GM23338 (cell line): ENCODE results near the gene ANXA6.

ENCODE experiments used
- POLR2AphosphoS5 ChIP-seq: IDR thresholded peaks from 2 replicates; pipeline ENCODE4 v1.6.1; 2016; ENCODE audit warnings: antibody characterized with exemption, low read depth
- TF ChIP-seq, protein P1 (sequence below), 2 experiments: fragments of 200-600 bp in 1 of 2; sonication (generic) in 1 of 2; conservative IDR thresholded peaks; 2 replicates each; pipeline versions ENCODE4 v1.5.1 to v1.6.1; 2016 to 2017; ENCODE audit warnings: antibody characterized with exemption in 2 of 2, low read depth in 2 of 2, mild to moderate bottlenecking in 2 of 2, moderate library complexity in 1 of 2

DNA sequence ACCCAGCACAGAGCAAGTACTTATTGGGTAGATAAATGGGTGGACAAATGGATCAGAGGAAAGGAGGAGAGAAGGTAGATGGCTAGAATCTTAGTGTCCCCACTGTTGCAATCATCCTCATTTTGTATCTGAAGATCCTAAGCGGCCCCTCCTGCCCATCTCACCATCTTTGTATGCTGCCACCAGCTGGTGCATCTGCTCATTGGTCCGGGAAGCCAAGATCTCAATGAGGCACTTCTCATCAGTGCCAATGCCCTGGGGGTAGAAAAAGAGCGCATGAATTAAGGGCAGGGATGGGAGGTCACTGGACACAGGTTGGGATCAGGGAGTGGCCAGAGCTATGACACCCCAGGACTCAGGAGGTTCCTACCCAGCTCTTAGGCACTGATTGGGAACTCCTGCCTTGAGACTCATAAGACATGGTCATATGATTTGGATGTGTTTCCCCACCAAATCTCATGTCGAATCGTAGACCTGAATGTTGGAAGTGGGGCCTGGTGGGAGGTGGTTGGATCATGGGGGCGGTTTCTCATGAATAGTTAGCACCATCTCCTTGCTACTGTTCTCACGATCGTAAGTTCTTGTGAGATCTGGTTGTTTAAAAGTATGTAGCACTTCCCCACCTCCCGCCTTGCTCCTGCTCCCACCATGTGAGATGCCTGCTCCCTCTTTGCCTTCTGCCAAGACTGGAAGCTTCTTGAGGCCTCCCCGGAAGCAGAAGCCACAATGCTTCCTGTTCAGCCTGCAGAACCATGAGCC is 20.3 kb downstream of the ANXA6 start:
- no peak for TF ChIP-seq POLR2AphosphoS5
- TF ChIP-seq, protein P1, sequence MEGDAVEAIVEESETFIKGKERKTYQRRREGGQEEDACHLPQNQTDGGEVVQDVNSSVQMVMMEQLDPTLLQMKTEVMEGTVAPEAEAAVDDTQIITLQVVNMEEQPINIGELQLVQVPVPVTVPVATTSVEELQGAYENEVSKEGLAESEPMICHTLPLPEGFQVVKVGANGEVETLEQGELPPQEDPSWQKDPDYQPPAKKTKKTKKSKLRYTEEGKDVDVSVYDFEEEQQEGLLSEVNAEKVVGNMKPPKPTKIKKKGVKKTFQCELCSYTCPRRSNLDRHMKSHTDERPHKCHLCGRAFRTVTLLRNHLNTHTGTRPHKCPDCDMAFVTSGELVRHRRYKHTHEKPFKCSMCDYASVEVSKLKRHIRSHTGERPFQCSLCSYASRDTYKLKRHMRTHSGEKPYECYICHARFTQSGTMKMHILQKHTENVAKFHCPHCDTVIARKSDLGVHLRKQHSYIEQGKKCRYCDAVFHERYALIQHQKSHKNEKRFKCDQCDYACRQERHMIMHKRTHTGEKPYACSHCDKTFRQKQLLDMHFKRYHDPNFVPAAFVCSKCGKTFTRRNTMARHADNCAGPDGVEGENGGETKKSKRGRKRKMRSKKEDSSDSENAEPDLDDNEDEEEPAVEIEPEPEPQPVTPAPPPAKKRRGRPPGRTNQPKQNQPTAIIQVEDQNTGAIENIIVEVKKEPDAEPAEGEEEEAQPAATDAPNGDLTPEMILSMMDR (conservative IDR thresholded peaks at IDR 0.05; ENCODE audit: low read depth in 2 of 2), result no peak; a peak in 1 of 4 replicates
